Activated gamma-delta T cell treated with Interleukin-2 at 50 U/mL for 16 hours (primary cell): ENCODE measurements around the gene CLEC2L.

Source experiments
- DNase-seq: peaks from one replicate; pipeline ENCODE4 v3.0.0-alpha.2; 2020

The CLEC2L gene

GRCh38 chr7:139557857-139558581 is 34.5 kb downstream of the CLEC2L start:
- DNase-seq, result no peak

GRCh38 chr7:139559364-139560105 is 36.0 kb downstream of the CLEC2L start:
- no peak for DNase-seq

GRCh38 chr7:139560199-139560598 is 36.7 kb downstream of the CLEC2L start:
- no peak for DNase-seq

- no peak for DNase-seq
These were observed 37.2 kb downstream of the CLEC2L start for GRCh38 chr7:139560678-139561077.

GRCh38 chr7:139562491-139562890 is 39.0 kb downstream of the CLEC2L start:
- no peak for DNase-seq

GRCh38 chr7:139562961-139563565 is 39.6 kb downstream of the CLEC2L start:
- no peak for DNase-seq

- DNase-seq, result no peak
These were observed 40.4 kb downstream of the CLEC2L start for GRCh38 chr7:139563856-139564255.

- no peak for DNase-seq
These were observed 42.6 kb downstream of the CLEC2L start for GRCh38 chr7:139566075-139566474.

- DNase-seq, result no peak
These were observed 43.5 kb downstream of the CLEC2L start for GRCh38 chr7:139566736-139567646.

- DNase-seq, result no peak
These were observed 44.3 kb downstream of the CLEC2L start for GRCh38 chr7:139567647-139568345.

- DNase-seq, result no peak
These were observed 44.8 kb downstream of the CLEC2L start for GRCh38 chr7:139568346-139568675.

GRCh38 chr7:139568813-139569490 is 45.5 kb downstream of the CLEC2L start:
- no peak for DNase-seq

- DNase-seq, result no peak
These were observed 46.6 kb downstream of the CLEC2L start for GRCh38 chr7:139570119-139570518.

- no peak for DNase-seq
These were observed 47.1 kb downstream of the CLEC2L start for GRCh38 chr7:139570626-139571025.

- DNase-seq, result no peak
These were observed 47.7 kb downstream of the CLEC2L start for GRCh38 chr7:139571190-139571589.

- no peak for DNase-seq
These were observed 48.2 kb downstream of the CLEC2L start for GRCh38 chr7:139571651-139572050.

GRCh38 chr7:139572071-139572470 is 48.6 kb downstream of the CLEC2L start:
- no peak for DNase-seq

GRCh38 chr7:139572704-139573385 is 49.4 kb downstream of the CLEC2L start:
- no peak for DNase-seq

- DNase-seq, result no peak
These were observed 50.4 kb downstream of the CLEC2L start for GRCh38 chr7:139573871-139574270.

GRCh38 chr7:139574618-139575337 is 51.3 kb downstream of the CLEC2L start:
- no peak for DNase-seq

- no peak for DNase-seq
These were observed 51.8 kb downstream of the CLEC2L start for GRCh38 chr7:139575338-139575680.
